HCT116 (cell line): ENCODE results near the gene BTBD9. TPM values are rescaled to one million over a fixed set of nuclear protein-coding genes. Genes with fewer than 3 reads are reported as not detected.

Source experiments
- ATAC-seq: fragments of 200-7000 bp; cut with Tn5 transposase; 2 replicates; pipeline ENCODE4 v1.9.1; 2020; ENCODE audit warnings: mild to moderate bottlenecking, moderate library complexity
- BruUV-seq: library from RNA; stranded (reverse); fragments of 400-500 nt; replicated peaks from 2 replicates; lab custom pipeline; 2021; lab: Mats Ljungman, UMichigan
- CTCF ChIA-PET: fragments of 300-600 bp; sonication (Branson Sonifier 250); formaldehyde crosslinking; loops from one replicate; lab custom pipeline; 2021; ENCODE audit warnings: antibody characterized with exemption; lab: Charles Lee
- POLR2A ChIA-PET: fragments of 300-600, 350-600 bp; sonication (Branson Sonifier 250); formaldehyde crosslinking; loops from one replicate; lab custom pipeline; 2021; ENCODE audit warnings: antibody characterized with exemption; lab: Charles Lee
- RAD21 ChIA-PET, 2 experiments: fragments of 300-600 bp; sonication (Branson Sonifier 250); formaldehyde crosslinking; loops; one replicate each; lab custom pipeline; 2023; ENCODE audit warnings: low total read pairs in 2 of 2; ENCODE audit not compliant: uncharacterized antibody in 2 of 2, unreplicated experiment in 2 of 2, low non-redundant PET in 1 of 2; lab: Charles Lee
- DNase-seq: peaks from one replicate; pipeline ENCODE4 v3.0.0-alpha.2; 2010; ENCODE audit warnings: low read depth, low spot score
- H2AFZ ChIP-seq: fragments of 200-600 bp; shearing (Covaris generic), sonication (generic); 2 replicates; pipeline ENCODE4 v1.6.1; 2017; ENCODE audit warnings: low read depth, mixed run types, mixed read lengths, antibody characterized with exemption, low read length; ENCODE audit not compliant: poor library complexity, severe bottlenecking
- H3K27ac ChIP-seq: 2 replicates; pipeline ENCODE4 v1.5.1; 2012; ENCODE audit warnings: low read depth, low read length
- H3K27me3 ChIP-seq: fragments of 200-600 bp; sonication (generic); 2 replicates; pipeline ENCODE4 v1.6.1; 2016; ENCODE audit warnings: mixed run types, low read length, mixed read lengths; ENCODE audit not compliant: insufficient read depth
- H3K36me3 ChIP-seq, 2 experiments: fragments of 200-500 bp in 1 of 2; fragments of 200-600 bp in 1 of 2; sonication (Bioruptor generic) in 1 of 2; sonication (generic) in 1 of 2; 2 replicates each; pipeline versions ENCODE4 v1.5.1 to v1.6.1; 2014 to 2016; ENCODE audit warnings: low read length in 2 of 2, inconsistent platforms in 1 of 2, mixed read lengths in 1 of 2, mixed run types in 1 of 2; ENCODE audit not compliant: insufficient read depth in 2 of 2, control insufficient read depth in 1 of 2
- H3K4me1 ChIP-seq, 2 experiments: fragments of 200-600 bp in 1 of 2; sonication (generic) in 1 of 2; 2 replicates each; pipeline versions ENCODE4 v1.5.1 to v1.6.1; 2012 to 2017; ENCODE audit warnings: low read length in 2 of 2, inconsistent platforms in 1 of 2, mild to moderate bottlenecking in 1 of 2, mixed read lengths in 1 of 2, mixed run types in 1 of 2, moderate library complexity in 1 of 2; ENCODE audit not compliant: insufficient read depth in 2 of 2, control insufficient read depth in 1 of 2
- H3K4me2 ChIP-seq: fragments of 200-600 bp; sonication (generic); 2 replicates; pipeline ENCODE4 v1.6.1; 2017; ENCODE audit warnings: mixed run types, low read length, mixed read lengths
- H3K4me3 ChIP-seq, 2 experiments: fragments of 200-600 bp in 1 of 2; sonication (generic) in 1 of 2; replicated peaks in 1 of 2; 2 replicates each; pipeline ENCODE4 v1.5.1; 2011 to 2016; ENCODE audit warnings: low read length in 2 of 2, control low read depth in 1 of 2, low read depth in 1 of 2, mild to moderate bottlenecking in 1 of 2, mixed read lengths in 1 of 2, mixed run types in 1 of 2
- H3K79me2 ChIP-seq: fragments of 200-600 bp; sonication (generic); 2 replicates; pipeline ENCODE4 v1.6.1; 2017; ENCODE audit warnings: mild to moderate bottlenecking, mixed run types, low read length, moderate library complexity, mixed read lengths; ENCODE audit not compliant: insufficient read depth
- H3K9ac ChIP-seq: fragments of 200-600 bp; sonication (generic); 2 replicates; pipeline ENCODE4 v1.6.1; 2016; ENCODE audit warnings: low read length, mixed read lengths
- H3K9me2 ChIP-seq: fragments of 200-600 bp; sonication (generic), shearing (Covaris generic); 2 replicates; pipeline ENCODE4 v1.6.1; 2017; ENCODE audit warnings: mixed run types, mild to moderate bottlenecking, moderate library complexity; ENCODE audit not compliant: insufficient read depth
- H3K9me3 ChIP-seq, 2 experiments: fragments of 200-500 bp in 1 of 2; fragments of 200-600 bp in 1 of 2; sonication (Bioruptor generic) in 1 of 2; sonication (generic) in 1 of 2; 2 replicates each; pipeline ENCODE4 v1.6.1; 2014 to 2017; ENCODE audit warnings: low read length in 2 of 2, mixed read lengths in 2 of 2, inconsistent platforms in 1 of 2, low read depth in 1 of 2, mild to moderate bottlenecking in 1 of 2, mixed run types in 1 of 2, moderate library complexity in 1 of 2; ENCODE audit not compliant: control insufficient read depth in 1 of 2, insufficient read depth in 1 of 2
- H4K20me1 ChIP-seq: fragments of 200-600 bp; sonication (generic), shearing (Covaris generic); 2 replicates; pipeline ENCODE4 v1.6.1; 2017; ENCODE audit warnings: mixed run types, mild to moderate bottlenecking, moderate library complexity; ENCODE audit not compliant: insufficient read depth
- CEBPB ChIP-seq: IDR thresholded peaks from 2 replicates; pipeline ENCODE4 v1.6.1; 2012; ENCODE audit warnings: low read depth
- EGR1 ChIP-seq: IDR thresholded peaks from 2 replicates; pipeline ENCODE4 v1.6.1; 2012; ENCODE audit warnings: low read depth
- ELF1 ChIP-seq: IDR thresholded peaks from 2 replicates; pipeline ENCODE4 v1.6.1; 2012; ENCODE audit warnings: low read depth, borderline replicate concordance
- EZH2 ChIP-seq: fragments of 200-600 bp; sonication (generic); IDR thresholded peaks from 2 replicates; pipeline ENCODE4 v1.6.1; 2017; ENCODE audit warnings: antibody characterized with exemption, mixed run types
- EZH2phosphoT487 ChIP-seq: fragments of 200-600 bp; IDR thresholded peaks from 2 replicates; pipeline ENCODE4 v1.6.1; 2018; ENCODE audit warnings: antibody characterized with exemption, borderline replicate concordance
- FOSL1 ChIP-seq: IDR thresholded peaks from 2 replicates; pipeline ENCODE4 v1.6.1; 2012; ENCODE audit warnings: low read depth
- JUND ChIP-seq: IDR thresholded peaks from 2 replicates; pipeline ENCODE4 v1.6.1; 2012
- POLR2A ChIP-seq: IDR thresholded peaks from 2 replicates; pipeline ENCODE4 v1.7.0; 2011; ENCODE audit warnings: borderline replicate concordance; ENCODE audit not compliant: insufficient read depth, insufficient read length; ENCODE audit errors: extremely low read depth
- RAD21 ChIP-seq: IDR thresholded peaks from 2 replicates; pipeline ENCODE4 v1.6.1; 2012; ENCODE audit warnings: low read depth, mild to moderate bottlenecking
- SIN3A ChIP-seq: IDR thresholded peaks from 2 replicates; pipeline ENCODE4 v1.6.1; 2012; ENCODE audit warnings: low read depth
- SP1 ChIP-seq: IDR thresholded peaks from 2 replicates; pipeline ENCODE4 v1.6.1; 2012; ENCODE audit warnings: low read depth
- SRF ChIP-seq: IDR thresholded peaks from 2 replicates; pipeline ENCODE4 v1.6.1; 2012; ENCODE audit warnings: low read depth
- TCF7L2 ChIP-seq: IDR thresholded peaks from 2 replicates; pipeline ENCODE4 v1.7.0; 2011; ENCODE audit warnings: borderline replicate concordance, inconsistent platforms; ENCODE audit not compliant: insufficient read depth, insufficient read length; ENCODE audit errors: extremely low read depth
- YY1 ChIP-seq: IDR thresholded peaks from 2 replicates; pipeline ENCODE4 v1.6.1; 2011; ENCODE audit warnings: low read length, low read depth, moderate library complexity, mild to moderate bottlenecking; ENCODE audit not compliant: insufficient replicate concordance; ENCODE audit errors: extremely low read depth
- ZFX ChIP-seq: fragments of 450-650 bp; IDR thresholded peaks from 2 replicates; pipeline ENCODE4 v1.6.1; 2017
- ZNF274 ChIP-seq: fragments of 200-500 bp; sonication (Bioruptor generic); IDR thresholded peaks from 2 replicates; pipeline ENCODE4 v1.6.1; 2014; ENCODE audit warnings: mild to moderate bottlenecking, low read depth, low read length, inconsistent platforms
- intact Hi-C: fragments of 100-400 bp; cut with micrococcal nuclease; formaldehyde crosslinking; loops from 2 replicates; pipeline ENCODE4 v1.10.0; 2022
- total RNA-seq: library from RNA; stranded (reverse); gene quantifications from one replicate; pipeline ENCODE4 v1.2.1, GENCODE V29; 2021; ENCODE audit not compliant: unreplicated experiment
- TF ChIP-seq, protein P1 (sequence below): IDR thresholded peaks from 2 replicates; pipeline ENCODE4 v1.6.1; 2012
- TF ChIP-seq, protein P2 (sequence below): IDR thresholded peaks from 2 replicates; pipeline ENCODE4 v1.6.1; 2011; ENCODE audit warnings: mild to moderate bottlenecking, low read length, moderate library complexity; ENCODE audit not compliant: insufficient replicate concordance; ENCODE audit errors: extremely low read depth
- TF ChIP-seq, protein P3 (sequence below), 3 experiments: fragments of 200-600 bp in 1 of 3; sonication (generic) in 1 of 3; IDR thresholded peaks in 2 of 3; conservative IDR thresholded peaks in 1 of 3; 2 replicates each; pipeline ENCODE4 v1.5.1; 2012 to 2017; ENCODE audit warnings: low read depth in 2 of 3, low read length in 2 of 3, antibody characterized with exemption in 1 of 3, borderline replicate concordance in 1 of 3, control low read depth in 1 of 3, mild to moderate bottlenecking in 1 of 3, mixed read lengths in 1 of 3, mixed run types in 1 of 3, moderate library complexity in 1 of 3; ENCODE audit not compliant: insufficient read depth in 1 of 3
- TF ChIP-seq, protein P4 (sequence below): IDR thresholded peaks from 2 replicates; pipeline ENCODE4 v1.6.1; 2012

The BTBD9 gene
- total RNA-seq, 1 experiment from 2014 or later = 10.9 TPM

DNA sequence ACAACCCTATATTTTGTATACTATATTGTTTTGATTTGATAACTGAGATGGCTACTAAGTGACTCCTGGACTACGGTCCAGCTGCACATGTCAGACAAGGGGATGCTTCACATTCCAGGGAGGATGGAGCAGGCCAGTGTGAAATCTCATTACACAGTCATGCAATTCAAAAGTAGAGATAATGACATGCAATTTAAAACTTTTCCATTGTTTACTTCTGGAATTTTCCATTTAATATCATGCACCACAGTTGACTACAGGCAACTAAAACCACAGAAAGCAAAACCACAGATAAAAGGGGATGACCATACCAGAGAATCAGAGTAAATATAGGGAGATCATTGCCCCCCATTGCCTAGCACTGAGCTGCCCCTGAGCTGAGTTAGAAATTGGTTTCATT lies 366.4 kb downstream of the BTBD9 start:
- Histone ChIP-seq H2AFZ (no peak overlapping the region), H3K36me3 (no peaks in the 10 kb centered on the region), H3K4me3 (no peak overlapping the region), H3K27ac (no peak overlapping the region), H3K9ac (no peak overlapping the region), H3K79me2 (no peaks in the 10 kb centered on the region), H3K4me2 (no peak overlapping the region), H3K4me1 (no peaks in the 10 kb centered on the region), H3K9me2 (no peaks in the 10 kb centered on the region), H3K27me3 (no peaks in the 10 kb centered on the region), H3K9me3 (no peaks in the 10 kb centered on the region), H4K20me1 (no peaks in the 10 kb centered on the region)
- RAD21 ChIA-PET = no interaction called here
- no peak for TF ChIP-seq FOSL1
- TF ChIP-seq, protein P1, sequence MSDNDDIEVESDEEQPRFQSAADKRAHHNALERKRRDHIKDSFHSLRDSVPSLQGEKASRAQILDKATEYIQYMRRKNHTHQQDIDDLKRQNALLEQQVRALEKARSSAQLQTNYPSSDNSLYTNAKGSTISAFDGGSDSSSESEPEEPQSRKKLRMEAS = no peak
- TF ChIP-seq SP1 = no peak
- no peak for TF ChIP-seq RAD21
- TF ChIP-seq CEBPB = no peak
- TF ChIP-seq, protein P2, sequence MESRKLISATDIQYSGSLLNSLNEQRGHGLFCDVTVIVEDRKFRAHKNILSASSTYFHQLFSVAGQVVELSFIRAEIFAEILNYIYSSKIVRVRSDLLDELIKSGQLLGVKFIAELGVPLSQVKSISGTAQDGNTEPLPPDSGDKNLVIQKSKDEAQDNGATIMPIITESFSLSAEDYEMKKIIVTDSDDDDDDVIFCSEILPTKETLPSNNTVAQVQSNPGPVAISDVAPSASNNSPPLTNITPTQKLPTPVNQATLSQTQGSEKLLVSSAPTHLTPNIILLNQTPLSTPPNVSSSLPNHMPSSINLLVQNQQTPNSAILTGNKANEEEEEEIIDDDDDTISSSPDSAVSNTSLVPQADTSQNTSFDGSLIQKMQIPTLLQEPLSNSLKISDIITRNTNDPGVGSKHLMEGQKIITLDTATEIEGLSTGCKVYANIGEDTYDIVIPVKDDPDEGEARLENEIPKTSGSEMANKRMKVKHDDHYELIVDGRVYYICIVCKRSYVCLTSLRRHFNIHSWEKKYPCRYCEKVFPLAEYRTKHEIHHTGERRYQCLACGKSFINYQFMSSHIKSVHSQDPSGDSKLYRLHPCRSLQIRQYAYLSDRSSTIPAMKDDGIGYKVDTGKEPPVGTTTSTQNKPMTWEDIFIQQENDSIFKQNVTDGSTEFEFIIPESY = no peak
- TF ChIP-seq, protein P3, sequence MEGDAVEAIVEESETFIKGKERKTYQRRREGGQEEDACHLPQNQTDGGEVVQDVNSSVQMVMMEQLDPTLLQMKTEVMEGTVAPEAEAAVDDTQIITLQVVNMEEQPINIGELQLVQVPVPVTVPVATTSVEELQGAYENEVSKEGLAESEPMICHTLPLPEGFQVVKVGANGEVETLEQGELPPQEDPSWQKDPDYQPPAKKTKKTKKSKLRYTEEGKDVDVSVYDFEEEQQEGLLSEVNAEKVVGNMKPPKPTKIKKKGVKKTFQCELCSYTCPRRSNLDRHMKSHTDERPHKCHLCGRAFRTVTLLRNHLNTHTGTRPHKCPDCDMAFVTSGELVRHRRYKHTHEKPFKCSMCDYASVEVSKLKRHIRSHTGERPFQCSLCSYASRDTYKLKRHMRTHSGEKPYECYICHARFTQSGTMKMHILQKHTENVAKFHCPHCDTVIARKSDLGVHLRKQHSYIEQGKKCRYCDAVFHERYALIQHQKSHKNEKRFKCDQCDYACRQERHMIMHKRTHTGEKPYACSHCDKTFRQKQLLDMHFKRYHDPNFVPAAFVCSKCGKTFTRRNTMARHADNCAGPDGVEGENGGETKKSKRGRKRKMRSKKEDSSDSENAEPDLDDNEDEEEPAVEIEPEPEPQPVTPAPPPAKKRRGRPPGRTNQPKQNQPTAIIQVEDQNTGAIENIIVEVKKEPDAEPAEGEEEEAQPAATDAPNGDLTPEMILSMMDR (IDR thresholded peaks at IDR 0.05 in 2 of 3, conservative IDR thresholded peaks at IDR 0.05 in 1 of 3; ENCODE audit: borderline replicate concordance in 1 of 3, insufficient read depth in 1 of 3, low read depth in 2 of 3, low read length in 2 of 3) = no peak
- no peak for TF ChIP-seq EGR1
- TF ChIP-seq SRF = no peak
- TF ChIP-seq, protein P4, sequence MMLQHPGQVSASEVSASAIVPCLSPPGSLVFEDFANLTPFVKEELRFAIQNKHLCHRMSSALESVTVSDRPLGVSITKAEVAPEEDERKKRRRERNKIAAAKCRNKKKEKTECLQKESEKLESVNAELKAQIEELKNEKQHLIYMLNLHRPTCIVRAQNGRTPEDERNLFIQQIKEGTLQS = no peak
- no peak for TF ChIP-seq EZH2phosphoT487
- no peak for TF ChIP-seq POLR2A
- no peak for TF ChIP-seq TCF7L2
- TF ChIP-seq JUND = no peak
- TF ChIP-seq ZNF274 = no peak
- TF ChIP-seq EZH2 = no peak
- TF ChIP-seq ELF1 = no peak
- no peak for TF ChIP-seq YY1
- TF ChIP-seq ZFX = no peak
- no peak for TF ChIP-seq SIN3A
- POLR2A ChIA-PET = no interaction called here
- intact Hi-C loops = no loop called here
- no TSS peak for BruUV-seq
- CTCF ChIA-PET = no interaction called here
- no peak for ATAC-seq
- DNase-seq = no peak
